ENCODE results near the gene THAP6. TPM values are rescaled to one million over a fixed set of nuclear protein-coding genes. Genes with fewer than 3 reads are reported as not detected.

THAP6 gene
- total RNA-seq, 1 experiment from 2014 or later = 25.5 TPM

DNA sequence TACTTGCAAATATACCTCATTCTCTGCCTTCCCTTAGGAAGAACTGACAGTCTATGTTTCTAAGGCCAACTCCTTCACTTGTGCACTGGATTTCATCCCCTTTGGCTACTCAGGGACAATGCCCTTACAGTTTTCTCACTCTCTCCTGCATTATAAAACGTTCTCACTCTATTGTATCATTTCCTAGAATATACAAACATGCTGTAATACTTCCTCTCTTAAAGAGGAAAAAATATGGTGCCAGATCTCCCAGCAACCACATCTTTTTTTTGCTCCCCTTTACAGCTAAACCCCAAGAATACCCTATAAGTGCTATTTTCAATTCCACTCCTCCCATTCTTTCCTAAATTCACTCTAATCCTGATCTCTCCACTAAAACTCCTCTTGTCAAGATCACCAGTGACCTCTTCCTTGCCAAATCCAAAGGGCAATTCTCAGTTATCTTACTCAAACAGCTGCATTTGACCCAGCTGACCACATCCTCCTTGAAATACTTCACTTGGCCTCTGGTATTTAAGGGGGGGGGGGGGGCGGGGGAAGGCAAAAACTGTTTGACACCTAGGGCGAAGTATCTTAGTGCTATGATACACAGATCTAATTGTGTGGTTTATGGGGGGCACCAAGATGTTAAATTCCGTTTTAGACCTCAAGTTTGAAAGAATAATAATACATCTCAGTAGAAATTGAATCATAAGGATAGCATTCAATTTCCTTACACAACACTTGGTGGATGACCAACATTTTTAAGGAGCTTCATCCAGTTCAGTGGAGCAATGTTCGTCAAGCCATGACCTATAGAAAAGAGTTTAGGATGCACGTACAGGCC lies 1.7 kb upstream of the THAP6 start:
- CTCF ChIA-PET = no interaction called here
- Histone ChIP-seq H3K9me2 (ENCODE audit: insufficient read depth) (no peaks in the 10 kb centered on the region), H3K4me1 (ENCODE audit: control insufficient read depth in 1 of 2, insufficient read depth in 2 of 2, low read length in 2 of 2) (peaks cover 8 to 24% of the 10 kb centered on the region in 2 experiments; a peak in 3 of 4 replicates), H3K79me2 (ENCODE audit: insufficient read depth, low read length) (peaks cover 75% of the 10 kb centered on the region), H3K9ac (ENCODE audit: low read length) (peak overlapping the region; percentile 97), H3K4me3 (replicated peaks in 1 of 2; ENCODE audit: low read depth in 1 of 2, low read length in 2 of 2) (peak overlapping the region; percentile 59 to 94), H3K27ac (ENCODE audit: low read depth, low read length) (no peak overlapping the region), H2AFZ (ENCODE audit: low read depth, low read length, poor library complexity, severe bottlenecking) (no peak overlapping the region), H3K36me3 (ENCODE audit: control insufficient read depth in 1 of 2, insufficient read depth in 2 of 2, low read length in 2 of 2) (peaks cover 9 to 15% of the 10 kb centered on the region in 2 experiments; a peak in 2 of 4 replicates), H3K27me3 (ENCODE audit: insufficient read depth, low read length) (no peaks in the 10 kb centered on the region), H3K4me2 (ENCODE audit: low read length) (peak overlapping the region; percentile 95), H4K20me1 (ENCODE audit: insufficient read depth) (peaks cover 4% of the 10 kb centered on the region; the same call in 1 of the 2 replicates), H3K9me3 (ENCODE audit: control insufficient read depth in 1 of 2, insufficient read depth in 1 of 2, low read depth in 1 of 2, low read length in 2 of 2) (no peaks in the 10 kb centered on the region)
- intact Hi-C loops (cut with micrococcal nuclease) = loop anchor here (5.0 kb wide), 1 partner anchor 1240 kb away; no protein-coding TSS in a partner anchor
- DNase-seq (ENCODE audit: low read depth, low spot score) = no peak
- no TSS peak for BruUV-seq (replicated peaks)
- RAD21 ChIA-PET (ENCODE audit: low non-redundant PET in 1 of 2, low total read pairs in 2 of 2, uncharacterized antibody in 2 of 2, unreplicated experiment in 2 of 2) = interaction anchor here in 1 of 2 experiments (0.6 kb wide), 1 partner anchor 668 kb away, joined by 3 read pairs; no protein-coding TSS in a partner anchor
- POLR2A ChIA-PET = interaction anchor here (0.8 kb wide), 1 partner anchor 223 kb away, joined by 4 read pairs; no protein-coding TSS in a partner anchor
- no peak for ATAC-seq
- no peak for TF ChIP-seq SRF (IDR thresholded peaks at IDR 0.05; ENCODE audit: low read depth)
- no peak for TF ChIP-seq POLR2AphosphoS5 (IDR thresholded peaks at IDR 0.05; ENCODE audit: low read depth, low read length)
- no peak for TF ChIP-seq SP1 (IDR thresholded peaks at IDR 0.05; ENCODE audit: low read depth)
- no peak for TF ChIP-seq RAD21 (IDR thresholded peaks at IDR 0.05; ENCODE audit: low read depth)
- no peak for TF ChIP-seq MAX (IDR thresholded peaks at IDR 0.05)
- TF ChIP-seq, protein P1, sequence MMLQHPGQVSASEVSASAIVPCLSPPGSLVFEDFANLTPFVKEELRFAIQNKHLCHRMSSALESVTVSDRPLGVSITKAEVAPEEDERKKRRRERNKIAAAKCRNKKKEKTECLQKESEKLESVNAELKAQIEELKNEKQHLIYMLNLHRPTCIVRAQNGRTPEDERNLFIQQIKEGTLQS (IDR thresholded peaks at IDR 0.05) = no peak

DNA sequence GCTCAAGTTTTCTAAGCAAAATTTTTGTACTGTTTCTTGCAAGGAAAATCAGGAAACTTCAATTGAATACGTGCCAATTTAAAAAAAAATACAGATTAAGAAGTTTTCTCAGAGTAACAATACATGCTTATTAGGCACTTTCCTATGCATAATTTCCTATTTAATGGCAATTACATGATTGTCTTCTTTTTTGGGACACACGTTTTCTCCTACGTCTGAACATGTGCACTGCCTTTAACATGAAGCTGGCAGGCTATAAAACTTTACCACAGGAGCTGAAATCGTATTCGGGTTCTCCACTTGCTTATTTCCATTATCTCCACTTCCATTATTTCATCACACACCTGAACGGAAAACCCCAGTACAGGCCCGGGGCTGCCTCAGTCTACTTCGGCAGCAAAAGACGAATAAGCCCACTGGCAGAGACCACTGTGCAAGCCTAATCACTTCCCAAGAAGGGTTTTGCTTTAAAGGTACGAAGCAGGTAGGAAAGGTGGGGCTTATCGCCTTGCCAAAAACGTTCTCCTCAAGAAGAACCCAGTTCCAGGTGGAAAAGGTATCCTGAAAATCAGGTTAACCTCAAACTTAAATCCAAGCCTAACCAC lies 645 bp upstream of the THAP6 start:
- Histone ChIP-seq H3K27me3 (ENCODE audit: insufficient read depth, low read length) (no peaks in the 10 kb centered on the region), H3K4me1 (ENCODE audit: control insufficient read depth in 1 of 2, insufficient read depth in 2 of 2, low read length in 2 of 2) (peaks cover 8 to 24% of the 10 kb centered on the region in 2 experiments; a peak in 3 of 4 replicates), H4K20me1 (ENCODE audit: insufficient read depth) (peaks cover 4% of the 10 kb centered on the region; the same call in 1 of the 2 replicates), H3K9ac (ENCODE audit: low read length) (peak overlapping the region; percentile 97), H3K9me2 (ENCODE audit: insufficient read depth) (no peaks in the 10 kb centered on the region), H3K4me2 (ENCODE audit: low read length) (peak overlapping the region; percentile 95), H2AFZ (ENCODE audit: low read depth, low read length, poor library complexity, severe bottlenecking) (peak overlapping the region; percentile 22), H3K79me2 (ENCODE audit: insufficient read depth, low read length) (peaks cover 65% of the 10 kb centered on the region), H3K36me3 (ENCODE audit: control insufficient read depth in 1 of 2, insufficient read depth in 2 of 2, low read length in 2 of 2) (peaks cover 9 to 11% of the 10 kb centered on the region in 2 experiments; a peak in 3 of 4 replicates), H3K9me3 (ENCODE audit: control insufficient read depth in 1 of 2, insufficient read depth in 1 of 2, low read depth in 1 of 2, low read length in 2 of 2) (no peaks in the 10 kb centered on the region), H3K27ac (ENCODE audit: low read depth, low read length) (peak overlapping the region; percentile 78), H3K4me3 (replicated peaks in 1 of 2; ENCODE audit: low read depth in 1 of 2, low read length in 2 of 2) (peak overlapping the region; percentile 59 to 94)
- POLR2A ChIA-PET = interaction anchor here (0.8 to 1.0 kb wide), 2 partner anchors 8 to 224 kb away, joined by 4 to 6 read pairs; no protein-coding TSS in a partner anchor
- intact Hi-C loops (cut with micrococcal nuclease) = loop anchor here (5.0 kb wide), 1 partner anchor 1241 kb away; no protein-coding TSS in a partner anchor
- BruUV-seq (replicated peaks) = TSS peak; percentile 56
- ATAC-seq (no peak), DNase-seq (ENCODE audit: low read depth, low spot score) (no peak)
- CTCF ChIA-PET = no interaction called here
- RAD21 ChIA-PET (ENCODE audit: low non-redundant PET in 1 of 2, low total read pairs in 2 of 2, uncharacterized antibody in 2 of 2, unreplicated experiment in 2 of 2) = no interaction called here
- TF ChIP-seq MAX (IDR thresholded peaks at IDR 0.05) (no peak), JUND (IDR thresholded peaks at IDR 0.05) (no peak), SRF (IDR thresholded peaks at IDR 0.05; ENCODE audit: low read depth) (no peak), ELF1 (IDR thresholded peaks at IDR 0.05; ENCODE audit: borderline replicate concordance, low read depth) (no peak), TCF7L2 (IDR thresholded peaks at IDR 0.05; ENCODE audit: borderline replicate concordance, extremely low read depth, insufficient read depth, insufficient read length) (no peak), POLR2A (IDR thresholded peaks at IDR 0.05; ENCODE audit: borderline replicate concordance, extremely low read depth, insufficient read depth, insufficient read length) (no peak), SIN3A (IDR thresholded peaks at IDR 0.05; ENCODE audit: low read depth) (no peak; the same call in 1 of the 2 replicates)
- TF ChIP-seq, protein P1 (IDR thresholded peaks at IDR 0.05) = no peak
- TF ChIP-seq, protein P2, sequence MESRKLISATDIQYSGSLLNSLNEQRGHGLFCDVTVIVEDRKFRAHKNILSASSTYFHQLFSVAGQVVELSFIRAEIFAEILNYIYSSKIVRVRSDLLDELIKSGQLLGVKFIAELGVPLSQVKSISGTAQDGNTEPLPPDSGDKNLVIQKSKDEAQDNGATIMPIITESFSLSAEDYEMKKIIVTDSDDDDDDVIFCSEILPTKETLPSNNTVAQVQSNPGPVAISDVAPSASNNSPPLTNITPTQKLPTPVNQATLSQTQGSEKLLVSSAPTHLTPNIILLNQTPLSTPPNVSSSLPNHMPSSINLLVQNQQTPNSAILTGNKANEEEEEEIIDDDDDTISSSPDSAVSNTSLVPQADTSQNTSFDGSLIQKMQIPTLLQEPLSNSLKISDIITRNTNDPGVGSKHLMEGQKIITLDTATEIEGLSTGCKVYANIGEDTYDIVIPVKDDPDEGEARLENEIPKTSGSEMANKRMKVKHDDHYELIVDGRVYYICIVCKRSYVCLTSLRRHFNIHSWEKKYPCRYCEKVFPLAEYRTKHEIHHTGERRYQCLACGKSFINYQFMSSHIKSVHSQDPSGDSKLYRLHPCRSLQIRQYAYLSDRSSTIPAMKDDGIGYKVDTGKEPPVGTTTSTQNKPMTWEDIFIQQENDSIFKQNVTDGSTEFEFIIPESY (IDR thresholded peaks at IDR 0.05; ENCODE audit: extremely low read depth, insufficient replicate concordance, low read length) = no peak

Data from HCT116 (cell line).